Measurements from ENCODE around the gene LILRA5.

DNA sequence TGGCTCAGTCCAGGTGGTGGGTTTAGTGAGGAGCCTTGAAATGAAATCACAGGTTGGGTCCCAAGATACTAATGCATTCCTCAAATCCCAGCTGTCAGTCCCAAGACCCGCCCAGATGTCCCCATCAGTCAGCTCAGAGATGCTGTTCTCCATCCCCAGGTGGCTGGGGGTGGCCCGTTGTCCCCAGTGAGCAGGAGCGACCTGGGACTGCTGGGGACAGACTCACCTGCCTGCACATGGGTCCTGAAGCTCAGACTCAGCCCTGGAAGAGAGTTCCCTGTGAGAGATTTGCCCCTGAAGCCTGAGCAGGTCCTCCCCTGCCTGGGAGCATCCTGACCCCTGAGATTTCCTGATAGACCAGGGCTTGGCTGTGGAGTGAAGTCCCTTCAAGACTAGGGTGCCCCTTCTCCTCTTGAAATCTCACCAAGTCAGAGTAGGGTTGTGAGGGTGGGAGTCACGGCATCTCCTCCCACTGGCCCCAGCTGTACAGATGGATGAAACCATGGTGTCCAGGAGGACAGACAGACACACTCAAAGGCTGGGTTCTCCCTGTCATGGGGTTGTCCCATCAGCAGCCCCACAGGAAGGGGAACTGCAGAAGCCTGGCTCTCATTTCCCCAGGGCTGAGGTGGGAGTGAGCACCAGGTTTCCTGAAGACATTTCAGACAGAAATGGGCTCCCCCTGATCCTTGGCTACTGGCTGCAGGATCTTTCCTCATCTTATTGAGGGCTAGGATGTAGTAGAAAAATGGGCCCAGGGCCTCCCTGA is 14.4 kb downstream of the LILRA5 start:
- TF ChIP-seq SMAD1 (IDR thresholded peaks at IDR 0.05; ENCODE audit: low read depth, partially characterized antibody) (no peak), POLR2A (IDR thresholded peaks at IDR 0.05; ENCODE audit: low read depth, low read length) (no peak)
- TF ChIP-seq, protein P1, sequence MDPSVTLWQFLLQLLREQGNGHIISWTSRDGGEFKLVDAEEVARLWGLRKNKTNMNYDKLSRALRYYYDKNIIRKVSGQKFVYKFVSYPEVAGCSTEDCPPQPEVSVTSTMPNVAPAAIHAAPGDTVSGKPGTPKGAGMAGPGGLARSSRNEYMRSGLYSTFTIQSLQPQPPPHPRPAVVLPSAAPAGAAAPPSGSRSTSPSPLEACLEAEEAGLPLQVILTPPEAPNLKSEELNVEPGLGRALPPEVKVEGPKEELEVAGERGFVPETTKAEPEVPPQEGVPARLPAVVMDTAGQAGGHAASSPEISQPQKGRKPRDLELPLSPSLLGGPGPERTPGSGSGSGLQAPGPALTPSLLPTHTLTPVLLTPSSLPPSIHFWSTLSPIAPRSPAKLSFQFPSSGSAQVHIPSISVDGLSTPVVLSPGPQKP (IDR thresholded peaks at IDR 0.05; ENCODE audit: low read depth, low read length): no peak
- TF ChIP-seq, protein P2, sequence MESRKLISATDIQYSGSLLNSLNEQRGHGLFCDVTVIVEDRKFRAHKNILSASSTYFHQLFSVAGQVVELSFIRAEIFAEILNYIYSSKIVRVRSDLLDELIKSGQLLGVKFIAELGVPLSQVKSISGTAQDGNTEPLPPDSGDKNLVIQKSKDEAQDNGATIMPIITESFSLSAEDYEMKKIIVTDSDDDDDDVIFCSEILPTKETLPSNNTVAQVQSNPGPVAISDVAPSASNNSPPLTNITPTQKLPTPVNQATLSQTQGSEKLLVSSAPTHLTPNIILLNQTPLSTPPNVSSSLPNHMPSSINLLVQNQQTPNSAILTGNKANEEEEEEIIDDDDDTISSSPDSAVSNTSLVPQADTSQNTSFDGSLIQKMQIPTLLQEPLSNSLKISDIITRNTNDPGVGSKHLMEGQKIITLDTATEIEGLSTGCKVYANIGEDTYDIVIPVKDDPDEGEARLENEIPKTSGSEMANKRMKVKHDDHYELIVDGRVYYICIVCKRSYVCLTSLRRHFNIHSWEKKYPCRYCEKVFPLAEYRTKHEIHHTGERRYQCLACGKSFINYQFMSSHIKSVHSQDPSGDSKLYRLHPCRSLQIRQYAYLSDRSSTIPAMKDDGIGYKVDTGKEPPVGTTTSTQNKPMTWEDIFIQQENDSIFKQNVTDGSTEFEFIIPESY (IDR thresholded peaks at IDR 0.05): no peak
- TF ChIP-seq, protein P3, sequence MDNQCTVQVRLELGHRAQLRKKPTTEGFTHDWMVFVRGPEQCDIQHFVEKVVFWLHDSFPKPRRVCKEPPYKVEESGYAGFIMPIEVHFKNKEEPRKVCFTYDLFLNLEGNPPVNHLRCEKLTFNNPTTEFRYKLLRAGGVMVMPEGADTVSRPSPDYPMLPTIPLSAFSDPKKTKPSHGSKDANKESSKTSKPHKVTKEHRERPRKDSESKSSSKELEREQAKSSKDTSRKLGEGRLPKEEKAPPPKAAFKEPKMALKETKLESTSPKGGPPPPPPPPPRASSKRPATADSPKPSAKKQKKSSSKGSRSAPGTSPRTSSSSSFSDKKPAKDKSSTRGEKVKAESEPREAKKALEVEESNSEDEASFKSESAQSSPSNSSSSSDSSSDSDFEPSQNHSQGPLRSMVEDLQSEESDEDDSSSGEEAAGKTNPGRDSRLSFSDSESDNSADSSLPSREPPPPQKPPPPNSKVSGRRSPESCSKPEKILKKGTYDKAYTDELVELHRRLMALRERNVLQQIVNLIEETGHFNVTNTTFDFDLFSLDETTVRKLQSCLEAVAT (IDR thresholded peaks at IDR 0.05): no peak
